GM23338 (cell line): ENCODE data around the gene MOV10. TPM values are rescaled to one million over a fixed set of nuclear protein-coding genes. Genes with fewer than 3 reads are reported as not detected.

Experiments
- ATAC-seq: fragments of 200-7000 bp; cut with Tn5 transposase; 3 replicates; pipeline ENCODE4 v1.9.1; 2020
- DNase-seq: peaks from one replicate; pipeline ENCODE4 v3.0.0-alpha.2; 2015; ENCODE audit warnings: low spot score
- H2AFZ ChIP-seq: fragments of 200-600 bp; sonication (generic); 2 replicates; pipeline ENCODE4 v1.8.0; 2016; ENCODE audit warnings: antibody characterized with exemption, mild to moderate bottlenecking, moderate library complexity
- H3F3A ChIP-seq: fragments of 200-600 bp; sonication (generic); replicated peaks from 2 replicates; pipeline ENCODE4 v1.8.0; 2017; ENCODE audit warnings: antibody characterized with exemption, mixed run types, low read depth
- H3K27ac ChIP-seq: fragments of 200-600 bp; sonication (generic); 2 replicates; pipeline ENCODE4 v1.6.1; 2016; ENCODE audit warnings: low read depth
- H3K27me3 ChIP-seq: fragments of 200-600 bp; sonication (generic); 2 replicates; pipeline ENCODE4 v1.8.0; 2016; ENCODE audit warnings: mild to moderate bottlenecking, mixed run types, moderate library complexity; ENCODE audit not compliant: insufficient read depth
- H3K36me3 ChIP-seq: fragments of 200-600 bp; sonication (generic); 2 replicates; pipeline ENCODE4 v1.8.0; 2016; ENCODE audit warnings: mild to moderate bottlenecking; ENCODE audit not compliant: insufficient read depth
- H3K4me1 ChIP-seq: fragments of 200-600 bp; sonication (generic); 2 replicates; pipeline ENCODE4 v1.8.0; 2016; ENCODE audit warnings: mild to moderate bottlenecking, moderate library complexity; ENCODE audit not compliant: insufficient read depth
- H3K4me2 ChIP-seq: fragments of 200-600 bp; sonication (generic); 2 replicates; pipeline ENCODE4 v1.7.1; 2017; ENCODE audit warnings: mixed run types
- H3K4me3 ChIP-seq: fragments of 200-600 bp; sonication (generic); 2 replicates; pipeline ENCODE4 v1.6.1; 2016; ENCODE audit warnings: mixed run types
- H3K79me2 ChIP-seq: fragments of 200-600 bp; sonication (generic); replicated peaks from 2 replicates; pipeline ENCODE4 v1.8.0; 2017; ENCODE audit warnings: mild to moderate bottlenecking; ENCODE audit not compliant: insufficient read depth
- H3K9me2 ChIP-seq: fragments of 200-600 bp; sonication (generic); 2 replicates; pipeline ENCODE4 v1.8.0; 2017; ENCODE audit not compliant: insufficient read depth
- H4K20me1 ChIP-seq: fragments of 200-600 bp; sonication (generic); replicated peaks from 2 replicates; pipeline ENCODE4 v1.8.0; 2017; ENCODE audit warnings: mild to moderate bottlenecking; ENCODE audit not compliant: insufficient read depth
- H3K27ac Mint-ChIP-seq: 2 replicates; pipeline ENCODE4 v1.8.0; 2020; ENCODE audit warnings: inconsistent platforms, mild to moderate bottlenecking, moderate library complexity, mixed read lengths
- H3K27me3 Mint-ChIP-seq: 3 replicates; pipeline ENCODE4 v1.8.0; 2022; ENCODE audit warnings: low read depth, mild to moderate bottlenecking, moderate library complexity, mixed read lengths, inconsistent platforms; ENCODE audit not compliant: insufficient read depth, poor library complexity
- H3K36me3 Mint-ChIP-seq: 3 replicates; pipeline ENCODE4 v1.8.0; 2021; ENCODE audit warnings: low read depth, mild to moderate bottlenecking, inconsistent platforms, moderate library complexity, mixed read lengths
- H3K4me1 Mint-ChIP-seq: 3 replicates; pipeline ENCODE4 v1.8.0; 2020; ENCODE audit warnings: mild to moderate bottlenecking, inconsistent platforms, mixed read lengths
- H3K4me3 Mint-ChIP-seq: 3 replicates; pipeline ENCODE4 v1.8.0; 2021; ENCODE audit warnings: moderate library complexity, mild to moderate bottlenecking, inconsistent platforms, mixed read lengths
- H3K9me3 Mint-ChIP-seq: 3 replicates; pipeline ENCODE4 v1.8.0; 2020; ENCODE audit warnings: moderate library complexity, mild to moderate bottlenecking, inconsistent platforms, mixed read lengths
- CREB1 ChIP-seq: fragments of 250-450 bp; sonication (Bioruptor Pico); IDR thresholded peaks from 2 replicates; pipeline ENCODE4 v1.5.0; 2020; ENCODE audit warnings: low read depth, mild to moderate bottlenecking, moderate library complexity
- CTCF ChIP-seq, 2 experiments: fragments of 200-600 bp in 1 of 2; sonication (generic) in 1 of 2; conservative IDR thresholded peaks; 2 replicates each; pipeline versions ENCODE4 v1.5.1 to v1.6.1; 2016 to 2017; ENCODE audit warnings: antibody characterized with exemption in 2 of 2, low read depth in 2 of 2, mild to moderate bottlenecking in 2 of 2, moderate library complexity in 1 of 2
- ETS1 ChIP-seq: IDR thresholded peaks from 2 replicates; pipeline ENCODE4 v1.6.1; 2016; ENCODE audit warnings: antibody characterized with exemption
- EZH2 ChIP-seq: fragments of 200-600 bp; sonication (generic); IDR thresholded peaks from one replicate; pipeline ENCODE4 v1.8.0; 2017; ENCODE audit warnings: antibody characterized with exemption, mild to moderate bottlenecking, low read depth; ENCODE audit not compliant: unreplicated experiment
- EZH2phosphoT487 ChIP-seq: fragments of 200-600 bp; sonication (generic); IDR thresholded peaks from one replicate; pipeline ENCODE4 v1.8.1; 2018; ENCODE audit warnings: antibody characterized with exemption; ENCODE audit not compliant: unreplicated experiment
- JUNB ChIP-seq: IDR thresholded peaks from one replicate; pipeline ENCODE4 v1.6.1; 2016; ENCODE audit warnings: antibody characterized with exemption; ENCODE audit not compliant: unreplicated experiment
- NANOG ChIP-seq: IDR thresholded peaks from 2 replicates; pipeline ENCODE4 v1.6.1; 2016; ENCODE audit warnings: antibody characterized with exemption, borderline replicate concordance
- REST ChIP-seq: IDR thresholded peaks from one replicate; pipeline ENCODE4 v1.6.1; 2018; ENCODE audit warnings: antibody characterized with exemption; ENCODE audit not compliant: unreplicated experiment
- ZNF114 ChIP-seq: fragments of 250-450 bp; sonication (Bioruptor Pico); IDR thresholded peaks from 2 replicates; pipeline ENCODE4 v1.5.0; 2020; ENCODE audit warnings: mild to moderate bottlenecking, moderate library complexity
- ZNF331 ChIP-seq: fragments of 250-450 bp; sonication (Bioruptor Pico); IDR thresholded peaks from 2 replicates; pipeline ENCODE4 v1.5.0; 2020; ENCODE audit warnings: low read depth, mild to moderate bottlenecking, moderate library complexity
- ZNF462 ChIP-seq: fragments of 250-450 bp; sonication (Bioruptor Pico); IDR thresholded peaks from 2 replicates; pipeline ENCODE4 v1.5.0; 2020; ENCODE audit warnings: mild to moderate bottlenecking, moderate library complexity
- polyA plus RNA-seq: library from polyadenylated mRNA; unstranded; fragments of >200 nt; fragmentation: Nextera tagmentation; extraction: Ambion mirVana; gene quantifications from 2 replicates; pipeline ENCODE4 v1.2.1, GENCODE V29; 2016
- total RNA-seq: library from RNA; depleted of rRNA; stranded (reverse); fragments of >200 nt; shearing (Covaris generic); gene quantifications from 2 replicates; pipeline ENCODE4 v1.2.3, GENCODE V29; 2014

MOV10 gene
- total and polyA plus RNA-seq, 2 experiments from 2014 or later = 53.6 to 77.6 TPM

- TF ChIP-seq REST (no peak), EZH2phosphoT487 (no peak), JUNB (no peak), ETS1 (no peak), ZNF331 (CRISPR knock-in tag) (no peak), ZNF114 (CRISPR knock-in tag) (no peak)
Observed at GRCh38 chr1:112693821-112694220, 19.4 kb downstream of the MOV10 start (continued).

- H3K36me3 Mint-ChIP-seq = peaks cover 66% of the 10 kb centered on the region
- H3K4me1 Mint-ChIP-seq = peaks cover 29% of the 10 kb centered on the region
- Histone ChIP-seq H4K20me1 (no peaks in the 10 kb centered on the region; the same call in none of the 2 replicates), H3K4me2 (no peak overlapping the region), H3K36me3 (no peaks in the 10 kb centered on the region; the same call in none of the 2 replicates), H3K79me2 (no peaks in the 10 kb centered on the region), H3F3A (no peaks in the 10 kb centered on the region), H3K27ac (no peak overlapping the region), H3K27me3 (no peaks in the 10 kb centered on the region), H3K4me3 (no peak overlapping the region), H3K4me1 (peaks cover 8% of the 10 kb centered on the region; the same call in 1 of the 2 replicates), H2AFZ (no peak overlapping the region), H3K9me2 (no peaks in the 10 kb centered on the region)
- peaks cover 13% of the 10 kb centered on the region for H3K27me3 Mint-ChIP-seq
- H3K4me3 Mint-ChIP-seq = no peak overlapping the region
- ATAC-seq = no peak
- H3K27ac Mint-ChIP-seq = no peak overlapping the region
- no peaks in the 10 kb centered on the region for H3K9me3 Mint-ChIP-seq
- DNase-seq = no peak
- TF ChIP-seq NANOG = no peak
- TF ChIP-seq CTCF (conservative IDR thresholded peaks at IDR 0.05; ENCODE audit: low read depth in 2 of 2) = no peak
- no peak for TF ChIP-seq EZH2
- no peak for TF ChIP-seq ZNF331 (CRISPR knock-in tag)
- no peak for TF ChIP-seq ETS1
- no peak for TF ChIP-seq ZNF462 (CRISPR knock-in tag)
- no peak for TF ChIP-seq CREB1 (CRISPR knock-in tag)
Observed at GRCh38 chr1:112694363-112694929, 20.0 kb downstream of the MOV10 start.
